ENCODE results near the gene HAPLN3.

The HAPLN3 gene

GRCh38 chr15:88860212-88860611 lies 35.1 kb downstream of the HAPLN3 start:
- DNase-seq (ENCODE audit: low spot score): no peak

GRCh38 chr15:88859550-88859949 lies 35.8 kb downstream of the HAPLN3 start:
- no peak for DNase-seq (ENCODE audit: low spot score)

GRCh38 chr15:88858934-88859333 lies 36.4 kb downstream of the HAPLN3 start:
- DNase-seq (ENCODE audit: low spot score): no peak

GRCh38 chr15:88852476-88852875 lies 42.9 kb downstream of the HAPLN3 start:
- no peak for DNase-seq (ENCODE audit: low spot score)

- no peak for DNase-seq (ENCODE audit: low spot score)
Observed at GRCh38 chr15:88849376-88850072, 45.8 kb downstream of the HAPLN3 start.

GRCh38 chr15:88848203-88848602 lies 47.1 kb downstream of the HAPLN3 start:
- no peak for DNase-seq (ENCODE audit: low spot score)

- DNase-seq (ENCODE audit: low spot score): no peak
Observed at GRCh38 chr15:88847144-88847543, 48.2 kb downstream of the HAPLN3 start.

GRCh38 chr15:88845616-88846015 lies 49.7 kb downstream of the HAPLN3 start:
- no peak for DNase-seq (ENCODE audit: low spot score)

- no peak for DNase-seq (ENCODE audit: low spot score)
Observed at GRCh38 chr15:88844749-88845386, 50.5 kb downstream of the HAPLN3 start.

GRCh38 chr15:88843334-88843733 lies 52.0 kb downstream of the HAPLN3 start:
- no peak for DNase-seq (ENCODE audit: low spot score)

GRCh38 chr15:88842156-88842555 lies 53.2 kb downstream of the HAPLN3 start:
- no peak for DNase-seq (ENCODE audit: low spot score)

GRCh38 chr15:88841236-88841635 lies 54.1 kb downstream of the HAPLN3 start:
- DNase-seq (ENCODE audit: low spot score): no peak

GRCh38 chr15:88839961-88840360 lies 55.4 kb downstream of the HAPLN3 start:
- no peak for DNase-seq (ENCODE audit: low spot score)

- no peak for DNase-seq (ENCODE audit: low spot score)
Observed at GRCh38 chr15:88839146-88839545, 56.2 kb downstream of the HAPLN3 start.

GRCh38 chr15:88838667-88839066 lies 56.7 kb downstream of the HAPLN3 start:
- no peak for DNase-seq (ENCODE audit: low spot score)

GRCh38 chr15:88835646-88836045 lies 59.7 kb downstream of the HAPLN3 start:
- DNase-seq (ENCODE audit: low spot score): no peak

- DNase-seq (ENCODE audit: low spot score): no peak
Observed at GRCh38 chr15:88835119-88835518, 60.2 kb downstream of the HAPLN3 start.

- peak; percentile 70 for DNase-seq (ENCODE audit: low spot score)
Observed at GRCh38 chr15:88834211-88834812, 61.0 kb downstream of the HAPLN3 start.

GRCh38 chr15:88833731-88834100 lies 61.6 kb downstream of the HAPLN3 start:
- no peak for DNase-seq (ENCODE audit: low spot score)

GRCh38 chr15:88832820-88833730 lies 62.3 kb downstream of the HAPLN3 start:
- no peak for DNase-seq (ENCODE audit: low spot score)

GRCh38 chr15:88830016-88830415 lies 65.3 kb downstream of the HAPLN3 start:
- no peak for DNase-seq (ENCODE audit: low spot score)

- no peak for DNase-seq (ENCODE audit: low spot score)
Observed at GRCh38 chr15:88828791-88829190, 66.6 kb downstream of the HAPLN3 start.
